HG03378 (cell line): ENCODE data around the gene SCAF8.
A peak's percentile ranks its signal among the peaks of the same experiment; 100 is the strongest.
"Not testable (repeated sequence)": the region's sequence is repeated elsewhere in the genome, so short reads cannot be mapped to it uniquely, and the experiment has no call there.

Experiments used
- ATAC-seq: cut with Tn5 transposase; IDR thresholded peaks from one replicate; pipeline ENCODE4 v1.9.1; 2021; ENCODE audit warnings: mild to moderate bottlenecking, moderate library complexity; ENCODE audit not compliant: unreplicated experiment

SCAF8 gene, protein sequence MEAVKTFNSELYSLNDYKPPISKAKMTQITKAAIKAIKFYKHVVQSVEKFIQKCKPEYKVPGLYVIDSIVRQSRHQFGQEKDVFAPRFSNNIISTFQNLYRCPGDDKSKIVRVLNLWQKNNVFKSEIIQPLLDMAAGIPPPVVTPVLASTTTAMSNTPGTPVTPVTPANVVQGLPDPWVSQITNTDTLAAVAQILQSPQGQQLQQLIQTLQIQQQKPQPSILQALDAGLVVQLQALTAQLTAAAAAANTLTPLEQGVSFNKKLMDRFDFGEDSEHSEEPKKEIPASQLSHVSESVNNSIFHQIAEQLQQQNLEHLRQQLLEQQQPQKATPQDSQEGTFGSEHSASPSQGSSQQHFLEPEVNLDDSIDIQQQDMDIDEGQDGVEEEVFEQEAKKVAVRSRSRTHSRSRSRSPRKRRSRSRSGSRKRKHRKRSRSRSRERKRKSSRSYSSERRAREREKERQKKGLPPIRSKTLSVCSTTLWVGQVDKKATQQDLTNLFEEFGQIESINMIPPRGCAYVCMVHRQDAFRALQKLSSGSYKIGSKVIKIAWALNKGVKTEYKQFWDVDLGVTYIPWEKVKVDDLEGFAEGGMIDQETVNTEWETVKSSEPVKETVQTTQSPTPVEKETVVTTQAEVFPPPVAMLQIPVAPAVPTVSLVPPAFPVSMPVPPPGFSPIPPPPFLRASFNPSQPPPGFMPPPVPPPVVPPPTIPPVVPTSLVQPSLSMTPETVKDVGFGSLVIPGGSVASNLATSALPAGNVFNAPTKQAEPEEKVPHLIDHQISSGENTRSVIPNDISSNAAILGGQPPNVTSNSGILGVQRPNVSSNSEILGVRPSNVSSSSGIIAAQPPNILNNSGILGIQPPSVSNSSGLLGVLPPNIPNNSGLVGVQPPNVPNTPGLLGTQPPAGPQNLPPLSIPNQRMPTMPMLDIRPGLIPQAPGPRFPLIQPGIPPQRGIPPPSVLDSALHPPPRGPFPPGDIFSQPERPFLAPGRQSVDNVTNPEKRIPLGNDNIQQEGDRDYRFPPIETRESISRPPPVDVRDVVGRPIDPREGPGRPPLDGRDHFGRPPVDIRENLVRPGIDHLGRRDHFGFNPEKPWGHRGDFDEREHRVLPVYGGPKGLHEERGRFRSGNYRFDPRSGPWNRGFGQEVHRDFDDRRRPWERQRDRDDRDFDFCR (N-terminal part only)

DNA sequence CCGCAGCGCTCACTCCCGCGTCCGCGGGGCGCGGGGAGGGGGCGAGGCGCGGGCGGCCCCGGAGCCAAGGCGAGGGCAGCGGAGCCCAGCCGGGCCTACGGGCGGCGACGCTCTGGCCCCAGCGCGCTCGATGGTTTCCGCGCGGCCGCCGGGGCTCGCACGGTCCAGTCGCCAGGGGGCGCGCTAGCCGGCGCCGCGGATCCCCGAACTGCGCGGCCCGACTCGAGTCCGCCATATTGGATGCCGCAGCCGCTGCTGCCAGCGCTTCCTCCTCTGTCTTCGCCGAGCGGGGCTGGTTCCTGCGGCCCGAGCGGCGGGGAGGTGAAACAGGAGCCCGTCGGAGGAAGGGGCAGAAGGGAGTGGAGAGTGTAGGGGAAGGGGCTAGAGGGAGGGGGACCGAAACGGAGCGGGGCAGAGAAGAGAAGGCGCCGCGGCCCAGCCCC, at the start of gene SCAF8:
SCAF8 (plus strand) TSS at position 234 of the 443 bp plus-strand sequence. CDS start 485 bp downstream, outside the sequence.
- ATAC-seq = peak; percentile 66

DNA sequence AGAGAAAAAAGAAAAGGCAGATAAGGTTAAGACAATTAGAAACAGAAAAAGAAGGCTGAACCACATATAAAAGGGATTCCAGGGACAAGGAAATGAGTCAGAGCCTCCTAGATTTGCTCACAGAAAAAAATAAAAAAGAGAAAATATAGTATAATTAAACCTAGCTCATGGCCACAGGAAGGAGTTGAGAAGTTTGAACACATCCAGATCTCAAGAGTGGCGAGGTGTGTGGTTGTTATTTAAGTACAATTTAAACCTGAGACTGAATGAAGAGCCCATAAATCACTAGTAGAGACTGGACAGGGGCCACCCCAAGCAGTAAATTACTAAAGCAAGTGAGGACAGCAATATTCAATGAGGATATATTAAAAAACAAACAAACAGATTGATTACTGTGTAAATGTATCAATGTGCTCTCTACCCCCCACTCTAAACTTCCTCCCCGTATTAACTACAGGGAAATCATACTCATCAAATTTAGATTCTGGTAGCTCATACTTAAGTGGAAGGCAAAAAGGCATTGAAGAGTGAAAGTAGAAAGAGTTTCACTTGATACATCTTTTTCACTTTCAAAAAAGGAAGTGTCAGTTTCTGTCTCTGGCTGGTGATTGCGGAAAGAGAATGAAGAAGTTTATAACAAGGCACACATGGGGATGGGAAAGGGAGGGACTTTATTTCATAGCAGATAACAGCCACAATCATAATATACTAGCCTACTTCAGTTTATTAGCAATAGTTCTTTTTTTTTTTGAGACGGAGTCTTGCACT, 49.3 kb upstream of the SCAF8 start:
- ATAC-seq = peak; percentile 97

DNA sequence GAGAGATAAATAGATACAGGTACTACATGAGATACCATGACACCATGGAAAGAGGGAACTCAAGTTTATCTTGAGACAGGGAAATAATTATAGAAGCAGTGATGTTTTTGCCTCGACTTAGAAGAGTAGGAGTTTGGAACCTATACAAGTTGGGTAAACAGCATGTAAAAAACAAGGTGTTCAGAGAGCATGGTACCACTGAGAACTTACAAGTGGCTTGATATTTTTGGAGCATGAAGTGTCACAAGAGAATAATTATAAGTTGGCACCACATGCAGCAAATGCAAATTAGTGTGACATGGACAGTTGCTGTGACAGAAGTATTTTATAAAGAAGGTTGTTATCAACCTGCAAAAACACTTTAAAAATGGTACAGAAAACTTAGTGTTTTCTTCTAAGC, 47.1 kb upstream of the SCAF8 start:
- ATAC-seq = no peak

DNA sequence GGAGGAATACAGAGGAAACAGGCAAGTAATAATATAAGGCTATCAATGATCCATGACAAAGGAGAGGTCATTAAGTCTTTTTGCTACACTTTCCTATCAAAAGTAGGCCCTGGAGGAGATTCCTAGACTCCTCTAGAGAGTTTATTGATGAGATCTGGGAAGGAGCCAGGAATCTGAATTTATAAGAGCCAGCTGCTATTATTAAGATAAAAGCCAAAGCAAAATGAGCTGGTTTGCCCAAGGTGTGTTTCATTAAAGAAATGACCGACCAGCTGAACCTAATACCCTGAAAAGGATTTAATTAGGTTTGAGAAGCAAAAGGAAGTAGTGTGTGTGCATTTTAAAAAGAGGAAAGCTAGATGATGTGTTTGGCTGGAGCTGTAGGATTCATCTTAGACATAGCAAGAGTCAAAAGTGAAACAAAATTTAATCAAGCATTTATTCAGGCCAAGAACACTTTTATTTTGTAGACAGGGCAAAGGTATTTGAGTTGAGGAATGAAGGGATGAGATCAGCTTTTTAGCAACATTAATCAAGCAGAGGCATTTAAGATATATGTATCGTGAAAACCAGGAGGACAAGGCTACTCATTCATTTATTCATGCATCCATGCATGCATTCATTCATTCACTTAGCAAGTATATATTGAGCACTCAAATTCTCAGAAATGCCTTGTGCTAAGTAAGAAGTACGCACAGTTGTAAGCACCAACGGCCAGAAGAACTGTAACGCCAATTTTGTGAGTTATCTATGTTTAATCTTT, 43.5 kb upstream of the SCAF8 start:
- ATAC-seq = no peak

DNA sequence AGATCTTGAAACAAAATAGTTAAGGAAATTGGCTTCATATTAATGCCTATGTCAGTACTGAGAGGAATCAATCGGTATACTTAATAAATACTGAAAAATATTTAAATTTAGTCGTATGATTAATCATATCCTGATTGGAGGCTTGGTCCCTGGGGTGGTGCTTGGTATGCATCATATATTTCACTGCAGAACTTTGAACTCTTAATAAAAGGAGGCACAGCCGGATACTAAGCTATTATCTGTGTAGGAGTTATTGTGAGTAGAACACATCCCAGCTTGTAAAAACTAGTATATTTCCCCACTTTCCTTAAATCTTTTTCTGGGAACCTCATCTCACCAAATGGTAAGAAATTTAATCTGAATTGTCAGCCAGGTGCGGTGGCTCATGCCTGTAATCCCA, 42.4 kb upstream of the SCAF8 start:
- no peak for ATAC-seq

DNA sequence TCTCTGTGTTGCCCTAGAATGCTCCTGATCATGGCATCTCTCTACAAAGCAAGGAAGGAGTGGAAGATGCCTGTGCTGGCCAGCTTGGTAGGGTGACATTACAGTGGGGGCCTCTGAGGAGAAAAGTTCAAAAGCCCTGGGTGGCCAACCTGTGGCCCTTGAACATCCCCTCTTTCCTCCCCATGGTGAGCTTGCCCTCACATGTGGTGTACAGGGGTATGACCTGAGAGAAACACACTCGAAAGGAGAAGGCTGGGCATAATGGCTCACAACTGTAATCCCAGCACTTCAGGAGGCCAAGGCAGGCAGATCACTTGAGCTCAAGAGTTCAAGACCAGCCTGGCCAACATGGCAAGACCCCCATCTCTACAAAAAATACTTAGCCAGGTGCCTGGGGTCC, 36.6 kb upstream of the SCAF8 start:
- no peak for ATAC-seq

DNA sequence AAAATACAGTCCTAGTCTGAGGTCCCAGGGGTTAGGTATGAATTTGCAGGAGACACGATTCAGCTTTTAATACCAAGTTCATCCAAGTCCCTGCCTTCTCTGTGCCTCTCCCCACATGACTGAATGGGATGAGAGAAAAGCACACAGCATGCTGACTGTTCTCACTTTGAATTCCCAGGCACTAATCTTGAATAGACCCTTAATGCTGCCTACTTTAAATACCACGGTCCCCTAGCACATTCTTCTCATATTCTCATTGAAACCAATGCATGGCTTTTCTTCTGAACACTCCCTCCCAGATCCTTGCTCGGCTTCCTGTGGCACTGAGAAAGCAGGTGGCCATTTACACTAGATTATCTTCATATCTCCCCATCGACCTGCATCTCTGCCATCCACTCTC, 30.1 kb upstream of the SCAF8 start:
- no peak for ATAC-seq

DNA sequence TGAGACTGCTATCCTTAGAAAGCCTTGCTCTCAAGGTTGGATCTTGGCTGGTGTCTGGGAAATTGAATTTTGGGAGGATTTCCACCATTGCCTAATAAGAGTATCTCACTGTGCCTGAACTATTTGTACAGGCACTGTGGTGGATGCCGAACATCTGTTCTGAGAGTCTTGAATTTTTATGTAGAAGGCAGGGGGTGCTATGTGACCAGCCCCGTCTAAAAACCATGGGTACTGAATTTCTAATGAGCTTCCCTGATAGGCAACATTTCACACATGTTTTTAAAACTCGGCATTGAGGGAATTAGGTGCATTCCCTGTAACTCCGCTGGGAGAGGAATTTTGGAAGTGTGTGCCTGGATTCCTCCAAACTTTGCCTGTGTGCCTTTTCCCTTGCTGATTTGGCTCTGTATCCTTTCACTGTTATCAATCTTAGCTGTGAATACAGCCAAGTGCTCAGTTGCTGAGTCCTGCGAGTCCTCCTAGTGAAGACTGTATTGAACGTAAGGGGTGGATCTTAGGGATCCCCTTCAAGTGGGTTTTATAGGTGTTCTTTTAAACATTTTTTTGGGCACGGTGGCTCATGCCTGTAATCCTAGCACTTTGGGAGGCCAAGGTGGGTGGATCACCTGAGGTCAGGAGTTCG, 27.6 kb upstream of the SCAF8 start:
- no peak for ATAC-seq

DNA sequence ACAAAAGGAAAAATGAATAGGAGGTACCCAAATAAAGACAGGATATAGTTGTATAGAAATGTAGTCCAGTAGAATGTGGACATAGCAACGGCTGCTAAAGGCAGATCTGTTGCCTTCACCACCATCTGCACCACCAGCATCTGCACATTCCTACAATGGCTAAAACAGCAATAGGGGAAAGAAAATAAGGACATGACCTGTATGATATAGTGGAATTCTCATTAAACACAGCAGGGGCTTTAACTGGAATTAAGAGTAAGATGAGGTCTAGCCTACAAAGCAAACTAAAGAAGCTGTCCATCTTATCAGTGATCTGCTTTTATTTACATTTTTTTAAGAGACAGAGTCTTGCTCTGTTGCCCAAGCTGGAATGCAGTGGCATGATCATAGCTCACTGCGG, 26.8 kb upstream of the SCAF8 start:
- ATAC-seq = no peak

DNA sequence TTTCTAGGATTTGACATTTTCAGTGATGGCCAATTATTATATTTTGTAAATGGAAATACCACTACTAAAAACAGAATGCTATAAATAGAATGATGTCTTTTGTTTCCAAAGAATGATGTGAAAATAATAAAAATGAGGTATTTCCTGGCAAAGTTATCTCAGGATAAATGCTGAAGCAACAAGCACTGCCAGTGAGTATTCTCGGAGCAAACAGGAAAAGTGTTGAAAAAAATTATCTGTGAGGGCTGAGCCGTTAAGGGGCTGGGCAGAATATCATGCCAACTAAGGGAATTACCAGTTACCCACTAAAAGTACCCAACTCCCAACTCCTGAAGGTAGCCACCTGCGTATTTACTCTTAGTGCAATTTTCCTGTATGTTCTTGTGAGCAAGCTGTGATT, 23.6 kb upstream of the SCAF8 start:
- no peak for ATAC-seq

DNA sequence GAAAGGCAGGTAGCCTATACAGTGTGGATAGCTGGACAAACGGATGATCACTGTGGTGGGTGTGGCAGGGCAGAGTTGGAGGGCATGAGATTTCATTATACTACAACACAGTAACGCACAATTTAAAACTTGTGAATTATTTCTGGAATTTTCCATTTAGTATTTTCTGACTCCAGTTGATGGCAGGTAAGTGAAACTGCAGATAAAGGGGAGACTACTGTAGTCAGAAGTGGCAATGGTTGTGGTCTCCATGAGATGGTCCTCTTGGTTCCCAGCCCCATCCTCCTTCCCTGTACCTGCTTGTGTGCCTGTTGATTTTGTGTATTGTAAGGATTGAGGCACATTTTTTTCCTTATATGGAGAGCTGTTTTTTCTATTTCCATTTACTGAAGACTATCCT, 22.5 kb upstream of the SCAF8 start:
- ATAC-seq = no peak

DNA sequence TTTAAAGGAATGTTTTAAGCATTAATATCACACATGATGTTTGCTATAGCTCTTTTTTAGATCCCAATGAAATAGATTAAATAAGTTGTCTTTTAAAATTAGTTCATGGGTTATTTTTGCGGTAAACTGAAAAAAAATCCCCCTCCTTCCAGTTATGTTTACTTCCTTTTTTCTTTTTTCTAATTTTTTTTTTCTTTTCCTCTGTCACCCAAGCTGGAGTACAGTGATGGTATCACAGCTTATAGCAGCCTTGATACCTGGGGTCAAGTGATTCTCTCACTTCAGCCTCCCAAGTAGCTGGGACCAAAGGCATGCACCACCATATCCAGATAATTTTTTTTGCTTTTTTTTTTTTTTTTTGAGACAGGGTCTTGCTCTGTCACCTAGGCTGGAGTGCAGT, 17.8 kb upstream of the SCAF8 start:
- ATAC-seq = no peak

DNA sequence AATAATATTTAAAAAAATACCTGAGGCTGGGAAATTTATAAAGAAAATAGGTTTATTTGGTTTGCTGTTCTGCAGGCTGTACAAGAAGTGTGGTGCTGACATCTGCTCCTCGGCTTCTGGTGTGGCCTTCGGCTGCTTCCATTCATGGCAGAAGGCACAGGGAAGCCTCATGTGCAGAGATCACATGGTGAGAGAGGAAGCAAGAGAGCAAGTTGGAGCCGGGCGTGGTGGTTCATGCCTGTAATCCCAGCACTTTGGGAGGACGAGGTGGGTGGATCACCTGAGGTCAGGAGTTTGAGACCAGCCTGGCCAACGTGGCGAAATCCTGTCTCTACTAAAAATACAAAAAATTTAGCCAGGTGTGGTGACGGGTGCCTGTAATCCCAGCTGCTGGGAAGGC, 16.9 kb upstream of the SCAF8 start:
- not testable (repeated sequence) for ATAC-seq

DNA sequence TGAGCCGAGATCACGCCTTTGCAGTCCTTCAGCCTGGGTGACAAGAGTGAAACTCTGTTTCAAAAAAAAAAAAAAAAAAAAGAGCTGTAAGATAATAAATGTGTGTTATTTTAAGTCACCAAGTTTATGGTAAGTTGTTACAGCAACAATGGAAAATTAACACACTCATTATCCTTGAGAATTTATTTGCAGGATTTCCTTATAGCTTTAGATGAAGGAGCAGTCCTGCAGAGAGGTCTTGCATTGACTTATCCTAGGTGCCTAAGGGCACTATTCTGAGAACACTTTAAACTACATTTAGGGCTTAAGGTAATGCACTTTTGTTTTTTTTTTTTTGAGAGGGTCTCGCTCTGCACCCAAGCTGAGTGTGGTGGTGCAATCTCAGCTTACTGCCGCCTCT, 13.8 kb upstream of the SCAF8 start:
- ATAC-seq = no peak

DNA sequence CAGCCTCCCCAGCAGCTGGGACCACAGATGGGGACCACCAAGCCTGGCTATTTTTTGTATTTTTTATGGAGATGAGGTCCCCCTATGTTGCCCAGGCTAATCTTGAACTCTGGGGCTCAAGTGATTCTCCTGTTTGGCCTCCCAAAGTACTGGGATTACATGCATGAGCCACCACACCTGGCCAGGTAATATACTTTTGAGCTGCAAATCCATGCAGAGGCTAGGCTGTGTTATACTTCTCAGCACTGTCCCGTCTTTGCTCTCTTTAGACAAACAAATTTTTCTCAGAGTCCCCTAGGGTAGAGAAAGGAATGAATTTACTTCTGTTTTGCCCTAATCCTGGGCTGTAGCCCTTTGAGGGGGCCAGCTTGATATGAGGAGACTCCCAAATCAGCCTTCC, 13.4 kb upstream of the SCAF8 start:
- ATAC-seq = no peak

DNA sequence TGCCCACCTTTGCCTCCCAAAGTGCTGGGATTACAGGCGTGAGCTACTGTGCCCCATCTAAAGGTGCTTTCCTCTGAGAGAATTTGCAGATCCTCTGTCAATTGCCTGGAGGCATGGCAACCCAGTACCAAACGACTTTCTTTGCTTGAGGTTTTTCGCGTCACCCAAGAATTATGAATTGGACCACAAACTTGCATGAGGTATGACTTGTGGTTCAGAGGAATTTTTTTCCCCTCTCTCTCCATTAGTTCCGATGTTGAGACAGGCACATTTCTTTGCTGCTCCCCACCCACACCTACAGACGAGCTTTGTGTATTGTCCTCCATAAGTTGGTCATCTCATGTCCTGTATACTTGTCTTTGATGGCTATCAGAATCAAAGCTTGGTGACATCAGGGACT, 11.8 kb upstream of the SCAF8 start:
- no peak for ATAC-seq

DNA sequence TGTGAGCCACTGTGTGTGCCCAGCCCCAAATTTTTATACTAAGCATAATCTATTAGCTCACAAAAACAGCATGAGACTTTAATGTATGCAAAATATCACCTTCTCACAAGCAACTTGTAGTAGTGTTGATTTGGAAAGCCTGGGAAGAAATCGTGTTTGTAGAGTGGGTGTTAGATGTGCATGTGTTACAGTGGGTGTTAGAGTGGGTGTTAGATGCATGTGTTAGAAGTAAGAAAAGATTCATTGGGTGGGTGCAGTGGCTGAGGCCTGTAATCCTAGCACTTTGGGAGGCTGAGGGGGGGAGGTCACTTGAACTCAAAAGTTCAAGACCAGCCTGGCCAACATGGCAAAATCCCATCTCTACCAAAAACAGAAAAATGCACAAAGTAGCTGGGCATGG, 6.3 kb upstream of the SCAF8 start:
- no peak for ATAC-seq

DNA sequence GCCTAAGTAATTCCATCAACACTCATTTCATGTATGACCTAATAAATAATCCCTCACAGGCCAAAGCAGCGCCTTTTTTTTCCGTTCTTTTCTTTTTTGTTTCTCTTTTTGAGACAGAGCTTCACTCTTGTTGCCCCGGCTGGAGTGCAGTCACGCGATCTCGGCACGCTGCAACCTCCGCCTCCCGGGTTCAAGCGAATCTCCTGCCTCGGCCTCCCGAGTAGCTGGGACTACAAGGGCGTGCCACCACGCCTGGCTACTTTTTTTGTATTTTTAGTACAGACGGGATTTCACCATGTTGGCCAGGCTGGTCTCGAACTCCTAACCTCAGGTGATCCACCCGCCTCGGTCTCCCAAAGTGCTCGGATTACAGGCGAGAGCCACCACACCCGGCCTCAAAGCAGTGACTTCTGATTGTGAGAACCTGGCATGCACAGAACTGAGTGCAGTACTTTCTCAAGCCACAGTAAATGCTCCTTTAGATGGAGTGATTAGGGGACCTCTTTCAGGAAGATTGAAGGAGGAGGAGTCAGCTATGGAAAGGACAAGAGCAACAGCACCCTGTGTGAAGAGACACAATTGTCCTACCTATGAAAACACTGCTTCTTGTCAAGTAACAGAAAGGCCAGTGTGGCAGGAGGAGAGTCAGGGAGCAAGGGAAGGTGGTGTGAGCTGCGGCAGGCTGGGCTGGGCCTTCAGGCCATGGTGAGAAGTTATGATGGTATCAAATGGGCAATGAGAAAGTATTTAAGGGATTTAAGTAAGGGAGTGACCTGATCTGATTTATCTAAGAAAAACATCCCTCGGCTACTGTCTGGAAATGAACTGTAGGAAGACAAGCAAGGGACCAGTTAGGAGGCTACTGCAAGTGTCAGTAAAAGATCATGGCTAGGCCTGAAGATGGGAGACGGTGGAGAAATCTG, 1.7 kb upstream of the SCAF8 start:
- no peak for ATAC-seq
